H1 (cell line): ENCODE results near the gene LRWD1. TPM values are rescaled to one million over a fixed set of nuclear protein-coding genes. Genes with fewer than 3 reads are reported as not detected.

ENCODE experiments used
- CTCF ChIA-PET: fragments of 300-600 bp; sonication (Branson Sonifier 250); formaldehyde crosslinking; loops from one replicate; lab custom pipeline; 2021; ENCODE audit not compliant: partially characterized antibody; lab: Charles Lee
- POLR2A ChIA-PET: fragments of 300-600 bp; sonication (Branson Sonifier 250); formaldehyde crosslinking; loops from one replicate; lab custom pipeline; 2021; ENCODE audit warnings: inconsistent platforms; ENCODE audit not compliant: partially characterized antibody; lab: Charles Lee
- DNase-seq, 2 experiments: peaks; one replicate each; pipeline versions ENCODE4 v3.0.0 to v3.0.0-alpha.2; 2010 to 2022; ENCODE audit warnings: low spot score in 2 of 2, low read depth in 1 of 2, mixed read lengths in 1 of 2
- FAIRE-seq: peaks from 2 replicates; lab custom pipeline; 2011; peaks lifted over from hg19 to GRCh38; lab: Jason Lieb, UNC
- H2AFZ ChIP-seq: 2 replicates; pipeline ENCODE4 v1.8.1; 2012; ENCODE audit warnings: low read length, inconsistent platforms
- H2AK5ac ChIP-seq: 2 replicates; pipeline ENCODE4 v1.6.1; 2013; ENCODE audit warnings: low read depth, low read length
- H2BK120ac ChIP-seq: replicated peaks from 2 replicates; pipeline ENCODE3; 2013; ENCODE audit warnings: low read depth, low read length, inconsistent platforms
- H2BK12ac ChIP-seq: 2 replicates; pipeline ENCODE4 v1.6.1; 2013; ENCODE audit warnings: low read depth, low read length
- H2BK15ac ChIP-seq: 2 replicates; pipeline ENCODE4 v1.6.1; 2013; ENCODE audit warnings: low read length
- H2BK20ac ChIP-seq: 2 replicates; pipeline ENCODE4 v1.6.1; 2013; ENCODE audit warnings: low read length
- H2BK5ac ChIP-seq: 2 replicates; pipeline ENCODE4 v1.6.1; 2013; ENCODE audit warnings: low read depth, low read length
- H3K14ac ChIP-seq: 2 replicates; pipeline ENCODE4 v1.6.1; 2013; ENCODE audit warnings: inconsistent platforms; ENCODE audit not compliant: insufficient read length
- H3K18ac ChIP-seq: 2 replicates; pipeline ENCODE4 v1.6.1; 2013; ENCODE audit warnings: low read length; ENCODE audit errors: extremely low read depth
- H3K23ac ChIP-seq: 2 replicates; pipeline ENCODE4 v1.6.1; 2013; ENCODE audit warnings: inconsistent platforms; ENCODE audit not compliant: insufficient read length
- H3K23me2 ChIP-seq: 2 replicates; pipeline ENCODE4 v1.6.1; 2013; ENCODE audit warnings: low read depth, low read length
- H3K27ac ChIP-seq: 2 replicates; pipeline ENCODE4 v1.6.1; 2011; ENCODE audit warnings: low read depth, low read length, inconsistent platforms
- H3K27me3 ChIP-seq, 4 experiments: replicated peaks in 1 of 4; 1 replicate in 1 of 4; 2 replicates in 3 of 4; pipeline versions ENCODE4 v1.6.1 to v1.8.1; 2011 to 2013; ENCODE audit warnings: low read length in 3 of 4, mild to moderate bottlenecking in 3 of 4, inconsistent platforms in 2 of 4, mixed read lengths in 2 of 4, moderate library complexity in 1 of 4; ENCODE audit not compliant: control insufficient read depth in 3 of 4, insufficient read depth in 3 of 4; ENCODE audit errors: extremely low read depth in 1 of 4
- H3K36me3 ChIP-seq, 4 experiments: 2 replicates each; pipeline versions ENCODE4 v1.6.1 to v1.8.1; 2011 to 2013; ENCODE audit warnings: mild to moderate bottlenecking in 4 of 4, low read length in 3 of 4, moderate library complexity in 2 of 4, control low read depth in 1 of 4, inconsistent platforms in 1 of 4; ENCODE audit not compliant: insufficient read depth in 4 of 4, control insufficient read depth in 2 of 4
- H3K4ac ChIP-seq: replicated peaks from 2 replicates; pipeline ENCODE3; 2013; ENCODE audit warnings: low read length, low read depth, mixed read lengths, inconsistent platforms; ENCODE audit not compliant: insufficient read length
- H3K4me1 ChIP-seq, 4 experiments: replicated peaks in 1 of 4; 1 replicate in 1 of 4; 2 replicates in 3 of 4; pipeline versions ENCODE4 v1.6.1 to v1.8.1; 2011 to 2013; ENCODE audit warnings: low read length in 3 of 4, inconsistent platforms in 2 of 4, mixed read lengths in 1 of 4; ENCODE audit not compliant: insufficient read depth in 4 of 4, control insufficient read depth in 3 of 4
- H3K4me2 ChIP-seq, 2 experiments: 2 replicates each; pipeline versions ENCODE4 v1.6.1 to v1.8.1; 2011 to 2013; ENCODE audit warnings: low read depth in 2 of 2, low read length in 2 of 2, control low read depth in 1 of 2, inconsistent platforms in 1 of 2, mild to moderate bottlenecking in 1 of 2; ENCODE audit not compliant: insufficient read depth in 1 of 2
- H3K4me3 ChIP-seq, 4 experiments: fragments of 200-600, 300-600 bp in 1 of 4; sonication (generic), shearing (Covaris generic), sonication (Bioruptor Twin) in 1 of 4; 2 replicates each; pipeline versions ENCODE4 v1.5.1 to v1.8.1; 2011 to 2016; ENCODE audit warnings: low read length in 4 of 4, low read depth in 3 of 4, control low read depth in 2 of 4, inconsistent platforms in 2 of 4, mild to moderate bottlenecking in 2 of 4, mixed read lengths in 1 of 4, moderate library complexity in 1 of 4; ENCODE audit not compliant: insufficient read depth in 2 of 4; ENCODE audit errors: extremely low read depth in 1 of 4
- H3K56ac ChIP-seq: replicated peaks from 2 replicates; pipeline ENCODE3; 2013; ENCODE audit warnings: low read depth, mild to moderate bottlenecking, mixed read lengths, low read length, inconsistent platforms; ENCODE audit not compliant: insufficient read length
- H3K79me1 ChIP-seq: 2 replicates; pipeline ENCODE4 v1.6.1; 2013; ENCODE audit warnings: low read depth, low read length, control low read depth
- H3K79me2 ChIP-seq, 2 experiments: 2 replicates each; pipeline versions ENCODE4 v1.6.1 to v1.8.1; 2012 to 2013; ENCODE audit warnings: low read length in 2 of 2, mild to moderate bottlenecking in 2 of 2, inconsistent platforms in 1 of 2; ENCODE audit not compliant: insufficient read depth in 2 of 2, control insufficient read depth in 1 of 2
- H3K9ac ChIP-seq, 4 experiments: replicated peaks in 1 of 4; 1 replicate in 1 of 4; 2 replicates in 3 of 4; pipeline versions ENCODE4 v1.6.1 to v1.8.1; 2011 to 2013; ENCODE audit warnings: low read depth in 3 of 4, low read length in 3 of 4, control low read depth in 2 of 4, mild to moderate bottlenecking in 2 of 4, moderate library complexity in 2 of 4, inconsistent platforms in 1 of 4; ENCODE audit errors: extremely low read depth in 1 of 4
- H3K9me3 ChIP-seq, 2 experiments: 2 replicates each; pipeline versions ENCODE4 v1.6.1 to v1.8.1; 2012 to 2013; ENCODE audit warnings: mild to moderate bottlenecking in 2 of 2, moderate library complexity in 2 of 2, control low read depth in 1 of 2, inconsistent platforms in 1 of 2, low read depth in 1 of 2, low read length in 1 of 2, mixed read lengths in 1 of 2; ENCODE audit not compliant: insufficient read depth in 2 of 2
- H4K20me1 ChIP-seq, 2 experiments: replicated peaks in 1 of 2; 2 replicates each; pipeline versions ENCODE3 to v1.8.1; 2011 to 2013; ENCODE audit warnings: inconsistent platforms in 2 of 2, low read length in 2 of 2, mild to moderate bottlenecking in 1 of 2; ENCODE audit not compliant: insufficient read depth in 2 of 2, control insufficient read depth in 1 of 2
- H4K5ac ChIP-seq: 2 replicates; pipeline ENCODE4 v1.6.1; 2013; ENCODE audit warnings: low read length, low read depth, mixed read lengths, inconsistent platforms; ENCODE audit not compliant: insufficient read length
- H4K8ac ChIP-seq: 2 replicates; pipeline ENCODE4 v1.8.0; 2013; ENCODE audit warnings: mild to moderate bottlenecking, moderate library complexity, low read length, inconsistent platforms; ENCODE audit not compliant: insufficient read depth; ENCODE audit errors: extremely low read depth
- H4K91ac ChIP-seq: replicated peaks from 2 replicates; pipeline ENCODE3; 2013; ENCODE audit warnings: low read length, mixed read lengths, inconsistent platforms; ENCODE audit not compliant: insufficient read length
- BACH1 ChIP-seq: IDR thresholded peaks from 2 replicates; pipeline ENCODE4 v1.6.1; 2012; ENCODE audit warnings: low read length, improper control_type of control experiment
- CHD1 ChIP-seq: IDR thresholded peaks from 2 replicates; pipeline ENCODE4 v1.6.1; 2012; ENCODE audit warnings: low read depth, low read length, improper control_type of control experiment
- EP300 ChIP-seq, 2 experiments: IDR thresholded peaks; 1 replicate in 1 of 2; 2 replicates in 1 of 2; pipeline ENCODE4 v1.6.1; 2011 to 2012; ENCODE audit warnings: low read depth in 2 of 2, low read length in 2 of 2, mild to moderate bottlenecking in 2 of 2, borderline replicate concordance in 1 of 2, inconsistent platforms in 1 of 2, moderate library complexity in 1 of 2
- EZH2 ChIP-seq: fragments of 200-600 bp; sonication (generic); IDR thresholded peaks from 2 replicates; pipeline ENCODE4 v1.7.1; 2012; ENCODE audit warnings: low read depth, mild to moderate bottlenecking, moderate library complexity, low read length, inconsistent platforms; ENCODE audit not compliant: severe bottlenecking
- JUN ChIP-seq: IDR thresholded peaks from 2 replicates; pipeline ENCODE4 v1.6.1; 2011; ENCODE audit warnings: low read depth, mild to moderate bottlenecking, improper control_type of control experiment, low read length
- KDM4A ChIP-seq: IDR thresholded peaks from one replicate; pipeline ENCODE4 v1.7.1; 2012; ENCODE audit warnings: low read depth, mild to moderate bottlenecking, moderate library complexity, low read length, inconsistent platforms; ENCODE audit not compliant: severe bottlenecking
- SP1 ChIP-seq: IDR thresholded peaks from 2 replicates; pipeline ENCODE4 v1.6.1; 2011; ENCODE audit warnings: low read depth, low read length
- SP4 ChIP-seq: IDR thresholded peaks from 2 replicates; pipeline ENCODE4 v1.6.1; 2012; ENCODE audit warnings: low read length, inconsistent platforms
- TAF7 ChIP-seq: optimal IDR thresholded peaks from 2 replicates; pipeline ENCODE3; 2011; ENCODE audit warnings: low read depth, mild to moderate bottlenecking, inconsistent platforms, low read length, moderate library complexity, borderline replicate concordance
- WGBS, 2 experiments: shearing (Covaris generic) in 1 of 2; methylation state at CpG; one replicate each; pipeline versions ENCODE4 v1.1.6 to v1.1.7; 2013 to 2015; ENCODE audit warnings: low lambda C conversion rate in 2 of 2, mixed read lengths in 2 of 2, inconsistent platforms in 1 of 2, low coverage in 1 of 2, missing lambda C conversion rate in 1 of 2; ENCODE audit not compliant: insufficient replicate concordance in 2 of 2, insufficient coverage in 1 of 2, insufficient read length in 1 of 2; ENCODE audit errors: extremely low coverage in 1 of 2, missing lambda C conversion rate in 1 of 2; 5-methylcytosine and 5-hydroxymethylcytosine counted together
- polyA plus RNA-seq, 7 experiments: library from polyadenylated mRNA; depleted of rRNA in 3 of 7; stranded (reverse) in 5 of 7; unstranded in 2 of 7; fragments of >200 nt in 5 of 7; fragments of 200-250 nt in 2 of 7; gene quantifications; 1 replicate in 5 of 7; 2 replicates in 1 of 7; 4 replicates in 1 of 7; pipeline versions ENCODE4 v1.2.1 to v1.2.3, GENCODE V29; 2011 to 2013; ENCODE audit warnings: missing spikeins in 2 of 7, mixed read lengths in 2 of 7
- total RNA-seq: library from RNA; stranded (reverse); fragmentation: NEBNext Ultra II Directional; extraction: Animal tissue kit (Norgen Biotek cat#: 25700); gene quantifications from 2 replicates; pipeline ENCODE4 v1.2.1, GENCODE V29; 2021
- TF ChIP-seq, protein P1 (sequence below), 3 experiments: IDR thresholded peaks; 1 replicate in 2 of 3; 2 replicates in 1 of 3; pipeline versions ENCODE4 v1.5.1 to v1.6.1; 2011; ENCODE audit warnings: low read length in 3 of 3, mild to moderate bottlenecking in 3 of 3, inconsistent platforms in 2 of 3, low read depth in 1 of 3, moderate library complexity in 1 of 3; ENCODE audit not compliant: insufficient read depth in 1 of 3; ENCODE audit errors: control extremely low read depth in 1 of 3

Gene LRWD1
- total and polyA plus RNA-seq, 2 of the 8 experiments (the other 6 are each of a cell fraction or from before 2014, with no cell fraction given): 23.4 to 26.8 TPM

GRCh38 chr7:102466097-102466496 is 1.3 kb downstream of the LRWD1 start:
- Histone ChIP-seq H3K4me2 (peak overlapping the region; percentile 88 to 98; a peak in 3 of 4 replicates), H4K91ac (no peak overlapping the region), H3K4me3 (peak overlapping the region in 1 of 4 experiments; percentile 82; a peak in 2 of 8 replicates), H3K9me3 (no peaks in the 10 kb centered on the region), H3K23me2 (peaks cover 5% of the 10 kb centered on the region; the same call in 1 of the 2 replicates), H3K79me1 (peaks cover 9% of the 10 kb centered on the region), H3K9ac (no peak overlapping the region), H4K20me1 (peaks cover 0 to 9% of the 10 kb centered on the region in 2 experiments), H3K4me1 (peaks cover 0 to 10% (median 1%) of the 10 kb centered on the region in 4 experiments; a peak in 3 of 7 replicates), H3K27me3 (no peaks in the 10 kb centered on the region; a peak in 1 of 7 replicates), H3K27ac (no peak overlapping the region), H2BK120ac (no peak overlapping the region), H4K5ac (no peak overlapping the region), H3K56ac (no peak overlapping the region), H2AK5ac (no peak overlapping the region), H3K36me3 (no peaks in the 10 kb centered on the region; a peak in 3 of 8 replicates), H3K18ac (no peak overlapping the region), H2BK5ac (no peak overlapping the region), H3K4ac (no peak overlapping the region), H2BK20ac (no peak overlapping the region), H4K8ac (no peak overlapping the region), H3K79me2 (peaks cover 0 to 11% of the 10 kb centered on the region in 2 experiments; a peak in 2 of 4 replicates), H2BK15ac (no peak overlapping the region), H2AFZ (no peak overlapping the region), H3K23ac (no peak overlapping the region), H3K14ac (no peak overlapping the region), H2BK12ac (no peak overlapping the region)
- WGBS, 2 experiments: 96% methylated on average over 7 of the region's 7 CpGs; no CpG with 5 or more reads in 1 of the 2 experiments
- ChIA-PET CTCF (interaction anchor here (0.7 to 2.1 kb wide), 5 partner anchors 27 to 178 kb away, joined by 3 to 10 read pairs (median 4); no protein-coding TSS in a partner anchor), POLR2A (interaction anchor here (1.7 to 3.5 kb wide), 3 partner anchors 10 to 27 kb away, joined by 5 to 11 read pairs (median 6); no protein-coding TSS in a partner anchor)
- FAIRE-seq (no peak), DNase-seq (no peak)
- TF ChIP-seq KDM4A (no peak), BACH1 (no peak), EP300 (IDR thresholded peaks at IDR 0.05; ENCODE audit: borderline replicate concordance in 1 of 2, low read depth in 2 of 2, low read length in 2 of 2) (no peak), EZH2 (no peak), TAF7 (no peak), JUN (no peak), SP4 (no peak), CHD1 (no peak), SP1 (no peak)
- TF ChIP-seq, protein P1, sequence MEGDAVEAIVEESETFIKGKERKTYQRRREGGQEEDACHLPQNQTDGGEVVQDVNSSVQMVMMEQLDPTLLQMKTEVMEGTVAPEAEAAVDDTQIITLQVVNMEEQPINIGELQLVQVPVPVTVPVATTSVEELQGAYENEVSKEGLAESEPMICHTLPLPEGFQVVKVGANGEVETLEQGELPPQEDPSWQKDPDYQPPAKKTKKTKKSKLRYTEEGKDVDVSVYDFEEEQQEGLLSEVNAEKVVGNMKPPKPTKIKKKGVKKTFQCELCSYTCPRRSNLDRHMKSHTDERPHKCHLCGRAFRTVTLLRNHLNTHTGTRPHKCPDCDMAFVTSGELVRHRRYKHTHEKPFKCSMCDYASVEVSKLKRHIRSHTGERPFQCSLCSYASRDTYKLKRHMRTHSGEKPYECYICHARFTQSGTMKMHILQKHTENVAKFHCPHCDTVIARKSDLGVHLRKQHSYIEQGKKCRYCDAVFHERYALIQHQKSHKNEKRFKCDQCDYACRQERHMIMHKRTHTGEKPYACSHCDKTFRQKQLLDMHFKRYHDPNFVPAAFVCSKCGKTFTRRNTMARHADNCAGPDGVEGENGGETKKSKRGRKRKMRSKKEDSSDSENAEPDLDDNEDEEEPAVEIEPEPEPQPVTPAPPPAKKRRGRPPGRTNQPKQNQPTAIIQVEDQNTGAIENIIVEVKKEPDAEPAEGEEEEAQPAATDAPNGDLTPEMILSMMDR (IDR thresholded peaks at IDR 0.05; ENCODE audit: control extremely low read depth in 1 of 3, insufficient read depth in 1 of 3, low read depth in 1 of 3, low read length in 3 of 3): no peak
